Endothelial cell of umbilical vein (primary cell): ENCODE results near the gene ALDH3A2. TPM values are rescaled to one million over a fixed set of nuclear protein-coding genes. Genes with fewer than 3 reads are reported as not detected.

Experiments
- BruUV-seq: library from RNA; stranded (reverse); fragments of 400-500 nt; replicated peaks from 2 replicates; lab custom pipeline; 2021; lab: Mats Ljungman, UMichigan
- CTCF ChIA-PET: fragments of 300-600, 350-600 bp; sonication (Branson Sonifier 250); formaldehyde crosslinking; loops from one replicate; lab custom pipeline; 2021; ENCODE audit warnings: antibody characterized with exemption, inconsistent platforms; lab: Charles Lee
- POLR2A ChIA-PET: fragments of 300-600, 350-600 bp; sonication (Branson Sonifier 250); formaldehyde crosslinking; loops from one replicate; lab custom pipeline; 2021; ENCODE audit warnings: antibody characterized with exemption, inconsistent platforms; lab: Charles Lee
- DNase-seq: peaks from one replicate; pipeline ENCODE4 v3.0.0-alpha.2; 2011; ENCODE audit warnings: low read depth, low spot score
- FAIRE-seq: peaks from 2 replicates; lab custom pipeline; 2011; peaks lifted over from hg19 to GRCh38; lab: Jason Lieb, UNC
- H2AFZ ChIP-seq: 2 replicates; pipeline ENCODE4 v1.6.0; 2012; ENCODE audit warnings: low read depth, low read length, control low read depth, inconsistent platforms
- H3K27ac ChIP-seq: 2 replicates; pipeline ENCODE4 v1.5.1; 2011; ENCODE audit warnings: low read depth, mild to moderate bottlenecking, control low read depth, low read length, moderate library complexity; ENCODE audit not compliant: insufficient read depth
- H3K27me3 ChIP-seq, 2 experiments: 2 replicates each; pipeline versions ENCODE4 v1.6.0 to v1.6.1; 2011; ENCODE audit warnings: low read length in 2 of 2, mixed read lengths in 1 of 2; ENCODE audit not compliant: control insufficient read depth in 2 of 2, insufficient read depth in 2 of 2
- H3K36me3 ChIP-seq, 2 experiments: 2 replicates in 1 of 2; 3 replicates in 1 of 2; pipeline ENCODE4 v1.5.1; 2011; ENCODE audit warnings: low read length in 2 of 2, mild to moderate bottlenecking in 1 of 2, moderate library complexity in 1 of 2; ENCODE audit not compliant: control insufficient read depth in 2 of 2, insufficient read depth in 2 of 2; ENCODE audit errors: extremely low read depth in 1 of 2
- H3K4me1 ChIP-seq: 3 replicates; pipeline ENCODE4 v1.5.1; 2011; ENCODE audit warnings: mild to moderate bottlenecking, low read length; ENCODE audit not compliant: control insufficient read depth, insufficient read depth; ENCODE audit errors: extremely low read depth
- H3K4me2 ChIP-seq: 2 replicates; pipeline ENCODE4 v1.6.1; 2011; ENCODE audit warnings: low read length, control low read depth, mixed read lengths; ENCODE audit not compliant: insufficient read depth
- H3K4me3 ChIP-seq, 3 experiments: fragments of 200-600 bp in 1 of 3; sonication (generic), shearing (Covaris generic) in 1 of 3; replicated peaks in 1 of 3; 2 replicates each; pipeline ENCODE4 v1.5.1; 2011 to 2016; ENCODE audit warnings: control low read depth in 3 of 3, low read length in 3 of 3, mild to moderate bottlenecking in 2 of 3, inconsistent platforms in 1 of 3, low read depth in 1 of 3, moderate library complexity in 1 of 3; ENCODE audit not compliant: insufficient read depth in 1 of 3
- H3K79me2 ChIP-seq: 2 replicates; pipeline ENCODE4 v1.6.0; 2012; ENCODE audit warnings: low read length, inconsistent platforms; ENCODE audit not compliant: control insufficient read depth, insufficient read depth
- H3K9ac ChIP-seq: replicated peaks from 2 replicates; pipeline ENCODE3; 2011; ENCODE audit warnings: low read length, control low read depth; ENCODE audit not compliant: insufficient read depth; ENCODE audit errors: extremely low read depth
- H3K9me1 ChIP-seq: replicated peaks from 3 replicates; pipeline ENCODE4 v1.6.0; 2011; ENCODE audit warnings: mild to moderate bottlenecking, low read length; ENCODE audit not compliant: control insufficient read depth, insufficient read depth; ENCODE audit errors: extremely low read depth
- H3K9me3 ChIP-seq: replicated peaks from 2 replicates; pipeline ENCODE4 v1.5.1; 2012; ENCODE audit warnings: low read length, inconsistent platforms; ENCODE audit not compliant: control insufficient read depth, insufficient read depth
- H4K20me1 ChIP-seq: replicated peaks from 2 replicates; pipeline ENCODE3; 2011; ENCODE audit warnings: mild to moderate bottlenecking, low read length; ENCODE audit not compliant: control insufficient read depth, insufficient read depth; ENCODE audit errors: extremely low read depth
- CTCF ChIP-seq, 2 donors: IDR thresholded peaks; 1 replicate in 1 of 2; 2 replicates in 1 of 2; pipeline ENCODE4 v1.5.1; 2011; ENCODE audit warnings: low read length in 2 of 2, mild to moderate bottlenecking in 2 of 2, moderate library complexity in 2 of 2, control low read depth in 1 of 2, inconsistent platforms in 1 of 2, low read depth in 1 of 2; ENCODE audit not compliant: insufficient read depth in 1 of 2; ENCODE audit errors: extremely low read depth in 1 of 2
- FOS ChIP-seq: IDR thresholded peaks from 2 replicates; pipeline ENCODE4 v1.6.1; 2011; ENCODE audit warnings: mild to moderate bottlenecking, low read length, moderate library complexity, borderline replicate concordance; ENCODE audit not compliant: insufficient read depth
- MYC ChIP-seq: IDR thresholded peaks from one replicate; pipeline ENCODE4 v1.6.1; 2011; ENCODE audit warnings: mild to moderate bottlenecking, low read depth, low read length
- POLR2AphosphoS5 ChIP-seq: IDR thresholded peaks from 2 replicates; pipeline ENCODE4 v1.6.1; 2012; ENCODE audit warnings: low read depth, mild to moderate bottlenecking, control low read depth, low read length, moderate library complexity; ENCODE audit not compliant: insufficient read depth
- dilution Hi-C: fragments of 300-500 bp; cut with MboI; formaldehyde crosslinking; loops from one replicate; pipeline ENCODE4 v1.15.0; 2019; ENCODE audit warnings: low sequenced_read_pairs; ENCODE audit not compliant: extremely low pct_ligation_motif_present
- intact Hi-C: fragments of 100-400 bp; cut with micrococcal nuclease; formaldehyde crosslinking; loops from one replicate; pipeline ENCODE4 v1.10.0; 2022
- polyA plus RNA-seq, 4 experiments: library from polyadenylated mRNA; depleted of rRNA in 3 of 4; stranded (reverse) in 3 of 4; unstranded in 1 of 4; fragments of >200 nt; gene quantifications; 2 replicates each; pipeline versions ENCODE4 v1.2.1 to v1.2.3, GENCODE V29; 2011 to 2012; ENCODE audit warnings: missing spikeins in 1 of 4
- total RNA-seq: library from RNA; stranded (reverse); gene quantifications from 2 replicates; pipeline ENCODE4 v1.2.3, GENCODE V29; 2021
- TF ChIP-seq, protein P1 (sequence below): IDR thresholded peaks from 2 replicates; pipeline ENCODE4 v1.6.1; 2011; ENCODE audit not compliant: insufficient read depth, insufficient read length

Gene ALDH3A2
- total and polyA plus RNA-seq, 2 donors (not counting 3 experiments of a cell fraction or from before 2014, with no cell fraction given) = 16.7 to 36.5 TPM

DNA sequence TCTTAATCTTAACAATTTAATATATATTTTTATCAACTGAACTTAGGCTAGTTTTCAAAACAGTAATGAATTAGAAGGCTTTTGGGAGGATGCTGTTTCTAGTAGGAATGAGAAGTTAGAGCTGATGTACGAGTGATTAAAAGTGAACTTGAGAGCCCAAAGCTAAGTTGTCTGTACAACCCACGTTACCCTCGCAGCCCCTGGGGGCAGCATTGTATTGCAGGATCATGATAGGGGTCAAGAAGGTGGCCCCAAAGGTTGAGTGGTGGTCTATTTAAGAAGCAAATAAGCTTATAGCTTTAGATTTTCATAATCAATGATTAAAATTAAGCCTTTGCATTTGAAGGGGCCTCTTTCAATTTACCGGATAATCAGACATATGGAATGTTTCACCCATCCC is 33.7 kb upstream of the ALDH3A2 start:
- POLR2A ChIA-PET = no interaction called here

More for the DNA sequence above, 33.7 kb upstream of the ALDH3A2 start:
- no peak overlapping the region for H2AFZ ChIP-seq
- H3K27ac ChIP-seq = no peak overlapping the region
- dilution Hi-C loops = no loop called here
- H3K36me3 ChIP-seq = no peaks in the 10 kb centered on the region
- no peaks in the 10 kb centered on the region for H4K20me1 ChIP-seq
- no peaks in the 10 kb centered on the region for H3K9me3 ChIP-seq
- H3K9ac ChIP-seq = no peak overlapping the region
- no peaks in the 10 kb centered on the region for H3K4me1 ChIP-seq
- DNase-seq (no peak), FAIRE-seq (no peak)
- intact Hi-C loops = loop anchor here (1.0 kb wide), 1 partner anchor 147 kb away; no protein-coding TSS in a partner anchor
- no peak overlapping the region for H3K4me2 ChIP-seq
- CTCF ChIA-PET = interaction anchor here (1.4 to 2.6 kb wide), 4 partner anchors 15 to 147 kb away, joined by 3 to 14 read pairs (median 5); no protein-coding TSS in a partner anchor
- no peaks in the 10 kb centered on the region for H3K9me1 ChIP-seq
- TF ChIP-seq FOS = no peak
- TF ChIP-seq MYC = no peak
- TF ChIP-seq, protein P1, sequence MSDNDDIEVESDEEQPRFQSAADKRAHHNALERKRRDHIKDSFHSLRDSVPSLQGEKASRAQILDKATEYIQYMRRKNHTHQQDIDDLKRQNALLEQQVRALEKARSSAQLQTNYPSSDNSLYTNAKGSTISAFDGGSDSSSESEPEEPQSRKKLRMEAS = no peak
- TF ChIP-seq CTCF (IDR thresholded peaks at IDR 0.05; ENCODE audit: extremely low read depth in 1 of 2, insufficient read depth in 1 of 2, low read depth in 1 of 2, low read length in 2 of 2) = no peak
- TF ChIP-seq POLR2AphosphoS5 = no peak
- BruUV-seq = no TSS peak
- no peak overlapping the region for H3K4me3 ChIP-seq
- no peaks in the 10 kb centered on the region for H3K79me2 ChIP-seq
- peaks cover 0 to 2% of the 10 kb centered on the region in 2 experiments for H3K27me3 ChIP-seq
